Activated CD4-positive, alpha-beta T cell treated with anti-CD3 and anti-CD28 coated beads, Interleukin-2, Interleukin-6, amounts not matched to agents 100 ng/mL and 50 ng/mL, durations not matched to agents 16 hours and 8 hours (primary cell): ENCODE data around the gene LRRC34.

Experiments
- DNase-seq: peaks from one replicate; pipeline ENCODE4 v3.0.0-alpha.2; 2020

LRRC34 gene

GRCh38 chr3:169812332-169813235, at the start of gene LRRC34, which contains the start of gene LRRIQ4:
LRRC34 (minus strand) TSS chr3:169812904; CDS start chr3:169812548, 356 bp downstream.
LRRIQ4 (plus strand) TSS chr3:169812870; CDS start chr3:169821922, 9,052 bp downstream.
- DNase-seq, result peak; percentile 88

GRCh38 chr3:169861871-169862270, 49.2 kb upstream of the LRRC34 start:
- DNase-seq, result no peak

- no peak for DNase-seq
Measured at GRCh38 chr3:169857811-169858210, 45.1 kb upstream of the LRRC34 start.

GRCh38 chr3:169855514-169855913, 42.8 kb upstream of the LRRC34 start:
- no peak for DNase-seq

- DNase-seq, result no peak
Measured at GRCh38 chr3:169850618-169851017, 37.9 kb upstream of the LRRC34 start.

- no peak for DNase-seq
Measured at GRCh38 chr3:169848741-169849140, 36.0 kb upstream of the LRRC34 start.

- no peak for DNase-seq
Measured at GRCh38 chr3:169847896-169848295, 35.2 kb upstream of the LRRC34 start.

GRCh38 chr3:169846458-169847193, 33.9 kb upstream of the LRRC34 start:
- no peak for DNase-seq

GRCh38 chr3:169842960-169843359, 30.3 kb upstream of the LRRC34 start:
- DNase-seq, result no peak

GRCh38 chr3:169841171-169841570, 28.5 kb upstream of the LRRC34 start:
- DNase-seq, result no peak

- DNase-seq, result no peak
Measured at GRCh38 chr3:169838511-169839030, 25.9 kb upstream of the LRRC34 start.

- no peak for DNase-seq
Measured at GRCh38 chr3:169836942-169837275, 24.2 kb upstream of the LRRC34 start.

- DNase-seq, result no peak
Measured at GRCh38 chr3:169836078-169836941, 23.6 kb upstream of the LRRC34 start.

- DNase-seq, result no peak
Measured at GRCh38 chr3:169835533-169835932, 22.8 kb upstream of the LRRC34 start.

- no peak for DNase-seq
Measured at GRCh38 chr3:169827712-169828111, 15.0 kb upstream of the LRRC34 start.

GRCh38 chr3:169825316-169825715, 12.6 kb upstream of the LRRC34 start:
- DNase-seq, result no peak

- DNase-seq, result no peak
Measured at GRCh38 chr3:169822983-169823382, 10.3 kb upstream of the LRRC34 start.

GRCh38 chr3:169822540-169822939, 9.8 kb upstream of the LRRC34 start:
- no peak for DNase-seq

GRCh38 chr3:169822091-169822490, 9.4 kb upstream of the LRRC34 start:
- no peak for DNase-seq

GRCh38 chr3:169818316-169818715, 5.6 kb upstream of the LRRC34 start:
- no peak for DNase-seq

GRCh38 chr3:169815590-169816150, 3.0 kb upstream of the LRRC34 start:
- no peak for DNase-seq

GRCh38 chr3:169813757-169814517, 1.2 kb upstream of the LRRC34 start:
- DNase-seq, result peak; percentile 82
